ENCODE data around the gene AMN.

Gene AMN

GRCh38 chr14:102951034-102951433, 28.6 kb downstream of the AMN start:
- Mint-ChIP-seq H3K27me3 (no peaks in the 10 kb centered on the region), H3K36me3 (ENCODE audit: low read depth) (no peaks in the 10 kb centered on the region), H3K27ac (no peak overlapping the region), H3K4me1 (ENCODE audit: low read depth) (peaks cover 29% of the 10 kb centered on the region), H3K4me3 (no peak overlapping the region), H3K9me3 (no peaks in the 10 kb centered on the region)

- H3K4me3 Mint-ChIP-seq, result no peak overlapping the region
- no peaks in the 10 kb centered on the region for H3K36me3 Mint-ChIP-seq (ENCODE audit: low read depth)
- no peak overlapping the region for H3K27ac Mint-ChIP-seq
- H3K9me3 Mint-ChIP-seq, result no peaks in the 10 kb centered on the region
- no peaks in the 10 kb centered on the region for H3K27me3 Mint-ChIP-seq
- peaks cover 24% of the 10 kb centered on the region for H3K4me1 Mint-ChIP-seq (ENCODE audit: low read depth)
Measured at GRCh38 chr14:102951799-102952198, 29.3 kb downstream of the AMN start.

- no peaks in the 10 kb centered on the region for H3K9me3 Mint-ChIP-seq
- no peak overlapping the region for H3K27ac Mint-ChIP-seq
- H3K36me3 Mint-ChIP-seq (ENCODE audit: low read depth), result no peaks in the 10 kb centered on the region
- H3K4me1 Mint-ChIP-seq (ENCODE audit: low read depth), result peaks cover 19% of the 10 kb centered on the region
- no peak overlapping the region for H3K4me3 Mint-ChIP-seq
- no peaks in the 10 kb centered on the region for H3K27me3 Mint-ChIP-seq
Measured at GRCh38 chr14:102952276-102952675, 29.8 kb downstream of the AMN start.

GRCh38 chr14:102953100-102953499, 30.6 kb downstream of the AMN start:
- Mint-ChIP-seq H3K4me3 (no peak overlapping the region), H3K27ac (no peak overlapping the region), H3K27me3 (no peaks in the 10 kb centered on the region), H3K36me3 (ENCODE audit: low read depth) (no peaks in the 10 kb centered on the region), H3K4me1 (ENCODE audit: low read depth) (peaks cover 13% of the 10 kb centered on the region), H3K9me3 (no peaks in the 10 kb centered on the region)

GRCh38 chr14:102954081-102954789, 31.8 kb downstream of the AMN start:
- Mint-ChIP-seq H3K36me3 (ENCODE audit: low read depth) (no peaks in the 10 kb centered on the region), H3K4me3 (no peak overlapping the region), H3K27me3 (no peaks in the 10 kb centered on the region), H3K27ac (no peak overlapping the region), H3K9me3 (no peaks in the 10 kb centered on the region), H3K4me1 (ENCODE audit: low read depth) (peaks cover 7% of the 10 kb centered on the region)

GRCh38 chr14:102955636-102956408, 33.4 kb downstream of the AMN start:
- Mint-ChIP-seq H3K27me3 (no peaks in the 10 kb centered on the region), H3K4me3 (no peak overlapping the region), H3K4me1 (ENCODE audit: low read depth) (no peaks in the 10 kb centered on the region), H3K9me3 (no peaks in the 10 kb centered on the region), H3K36me3 (ENCODE audit: low read depth) (no peaks in the 10 kb centered on the region), H3K27ac (no peak overlapping the region)

- Mint-ChIP-seq H3K36me3 (ENCODE audit: low read depth) (no peaks in the 10 kb centered on the region), H3K4me3 (no peak overlapping the region), H3K9me3 (no peaks in the 10 kb centered on the region), H3K27ac (no peak overlapping the region), H3K27me3 (no peaks in the 10 kb centered on the region), H3K4me1 (ENCODE audit: low read depth) (no peaks in the 10 kb centered on the region)
Measured at GRCh38 chr14:102957222-102957621, 34.8 kb downstream of the AMN start.

- Mint-ChIP-seq H3K36me3 (ENCODE audit: low read depth) (no peaks in the 10 kb centered on the region), H3K27me3 (no peaks in the 10 kb centered on the region), H3K27ac (no peak overlapping the region)
Measured at GRCh38 chr14:102958461-102958860, 36.0 kb downstream of the AMN start.

GRCh38 chr14:102962111-102962627, 39.7 kb downstream of the AMN start:
- Mint-ChIP-seq H3K9me3 (no peaks in the 10 kb centered on the region), H3K4me3 (no peak overlapping the region), H3K27ac (no peak overlapping the region), H3K27me3 (no peaks in the 10 kb centered on the region), H3K36me3 (ENCODE audit: low read depth) (no peaks in the 10 kb centered on the region), H3K4me1 (ENCODE audit: low read depth) (no peaks in the 10 kb centered on the region)

More at GRCh38 chr14:102958461-102958860, 36.0 kb downstream of the AMN start:
- Mint-ChIP-seq H3K9me3 (no peaks in the 10 kb centered on the region), H3K4me3 (no peak overlapping the region), H3K4me1 (ENCODE audit: low read depth) (no peaks in the 10 kb centered on the region)

GRCh38 chr14:102964152-102964730, 41.8 kb downstream of the AMN start:
- Mint-ChIP-seq H3K4me1 (ENCODE audit: low read depth) (no peaks in the 10 kb centered on the region), H3K27me3 (no peaks in the 10 kb centered on the region), H3K27ac (no peak overlapping the region), H3K36me3 (ENCODE audit: low read depth) (peaks cover 5% of the 10 kb centered on the region), H3K4me3 (no peak overlapping the region), H3K9me3 (no peaks in the 10 kb centered on the region)

GRCh38 chr14:102965282-102965681, 42.8 kb downstream of the AMN start:
- no peak overlapping the region for H3K4me3 Mint-ChIP-seq
- H3K27me3 Mint-ChIP-seq, result no peaks in the 10 kb centered on the region
- H3K9me3 Mint-ChIP-seq, result no peaks in the 10 kb centered on the region
- H3K27ac Mint-ChIP-seq, result no peak overlapping the region
- H3K36me3 Mint-ChIP-seq (ENCODE audit: low read depth), result peaks cover 5% of the 10 kb centered on the region
- no peaks in the 10 kb centered on the region for H3K4me1 Mint-ChIP-seq (ENCODE audit: low read depth)

- H3K27me3 Mint-ChIP-seq, result no peaks in the 10 kb centered on the region
- peaks cover 5% of the 10 kb centered on the region for H3K36me3 Mint-ChIP-seq (ENCODE audit: low read depth)
- no peaks in the 10 kb centered on the region for H3K9me3 Mint-ChIP-seq
- H3K4me3 Mint-ChIP-seq, result no peak overlapping the region
- H3K4me1 Mint-ChIP-seq (ENCODE audit: low read depth), result no peaks in the 10 kb centered on the region
- H3K27ac Mint-ChIP-seq, result no peak overlapping the region
Measured at GRCh38 chr14:102965971-102966655, 43.6 kb downstream of the AMN start.

GRCh38 chr14:102966681-102967505, 44.4 kb downstream of the AMN start:
- H3K9me3 Mint-ChIP-seq, result no peaks in the 10 kb centered on the region
- peaks cover 5% of the 10 kb centered on the region for H3K36me3 Mint-ChIP-seq (ENCODE audit: low read depth)

GRCh38 chr14:102967506-102967795, 45.0 kb downstream of the AMN start:
- no peaks in the 10 kb centered on the region for H3K4me1 Mint-ChIP-seq (ENCODE audit: low read depth)
- H3K36me3 Mint-ChIP-seq (ENCODE audit: low read depth), result peaks cover 5% of the 10 kb centered on the region
- no peak overlapping the region for H3K27ac Mint-ChIP-seq
- H3K4me3 Mint-ChIP-seq, result no peak overlapping the region
- no peaks in the 10 kb centered on the region for H3K9me3 Mint-ChIP-seq
- H3K27me3 Mint-ChIP-seq, result no peaks in the 10 kb centered on the region

More at GRCh38 chr14:102966681-102967505, 44.4 kb downstream of the AMN start:
- H3K27ac Mint-ChIP-seq, result no peak overlapping the region
- no peaks in the 10 kb centered on the region for H3K4me1 Mint-ChIP-seq (ENCODE audit: low read depth)
- H3K4me3 Mint-ChIP-seq, result no peak overlapping the region
- H3K27me3 Mint-ChIP-seq, result no peaks in the 10 kb centered on the region

Data from stimulated activated naive CD8-positive, alpha-beta T cell treated with anti-CD3 and anti-CD28 coated beads, Interleukin-15, Interleukin-2, amounts not matched to agents 100 ng/mL and 50 ng/mL, for 24 hours (primary cell).